ENCODE data around the gene ARMC8. TPM values are rescaled to one million over a fixed set of nuclear protein-coding genes. Genes with fewer than 3 reads are reported as not detected.

Gene ARMC8
- total RNA-seq, result 39.3 and 42.8 TPM in 2 replicates

DNA sequence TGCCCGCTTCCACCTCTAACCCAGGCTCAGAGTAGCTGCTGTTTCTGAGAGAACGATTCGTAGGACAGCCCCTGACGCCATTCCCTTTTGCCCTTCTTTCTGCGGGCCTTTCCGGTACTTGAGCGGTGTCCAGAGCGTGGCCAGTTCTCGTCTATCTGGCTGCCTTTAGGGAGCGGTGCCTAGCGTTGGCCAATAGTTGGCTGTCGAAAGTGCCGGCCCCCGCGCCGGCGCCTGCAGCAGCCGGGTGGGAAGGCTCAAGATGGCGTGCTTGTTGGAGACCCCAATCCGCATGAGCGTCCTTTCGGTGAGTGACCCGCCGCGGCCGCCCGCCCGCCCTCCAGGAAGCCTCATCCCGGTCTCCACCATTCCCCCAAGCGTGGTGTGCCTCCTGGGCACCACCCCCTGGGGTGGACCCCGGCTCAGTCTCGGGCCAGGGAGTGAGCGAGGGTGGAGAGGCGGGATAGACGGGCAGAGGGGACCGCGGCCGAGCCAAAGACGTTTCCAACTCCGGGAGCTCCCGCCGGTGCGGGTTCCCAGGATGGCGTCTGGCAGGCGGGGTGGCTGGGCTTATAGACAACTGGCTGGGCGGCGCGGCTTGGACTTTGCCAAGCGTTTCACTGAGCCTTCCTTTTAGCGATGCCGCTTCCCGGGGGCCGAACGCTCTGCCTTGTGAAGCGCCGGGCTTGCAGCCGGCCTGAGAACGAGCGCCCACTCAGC lies at the start of gene ARMC8:
Gene ARMC8, plus strand, starts transcription at position 6 of the 717 bp plus-strand sequence. Its CDS starts 254 bp downstream, at position 260.

DNA sequence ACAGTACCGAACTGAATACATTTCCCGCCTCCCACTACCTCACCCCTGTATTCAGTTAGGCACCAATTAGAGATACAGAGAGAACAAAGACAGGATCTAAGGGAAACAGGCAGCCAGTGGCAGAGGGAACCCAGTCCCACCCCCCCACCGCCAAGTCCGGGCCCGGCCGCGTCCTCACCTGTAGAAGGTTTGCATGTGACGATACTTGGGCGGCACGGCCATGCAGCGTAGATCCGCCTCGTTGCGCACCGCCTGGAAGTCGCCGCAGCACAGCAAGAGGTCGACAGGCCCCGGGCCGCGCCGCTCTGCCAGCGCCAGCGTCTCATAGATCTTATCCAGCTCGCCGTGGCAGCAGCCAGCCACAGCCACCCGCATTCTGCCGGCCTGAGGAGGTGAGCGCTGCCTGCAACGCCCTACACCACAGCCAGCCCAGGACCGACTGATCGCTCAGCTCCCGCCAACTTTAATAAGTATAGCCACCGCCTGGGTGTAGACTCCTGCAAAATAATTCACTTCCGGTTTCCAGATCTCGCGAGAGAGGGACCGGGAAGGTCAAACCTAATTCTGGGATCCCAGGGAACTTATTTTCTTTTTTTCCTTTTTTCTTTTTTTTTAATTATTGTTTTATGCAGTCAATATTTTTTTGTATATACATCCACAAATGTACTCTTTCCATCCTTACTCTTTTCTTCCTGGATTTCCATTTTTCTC lies 12.5 kb upstream of the ARMC8 start, which contains the start of gene DBR1:
Gene DBR1, minus strand, starts transcription at position 501 of the 711 bp plus-strand sequence. Its CDS starts 126 bp downstream, at position 375.

GRCh38 chr3:138329127-138329983 lies 142.3 kb downstream of the ARMC8 start, which contains the start of gene NME9:
Gene NME9, minus strand, starts transcription at chr3:138329851. Its CDS starts 516 bp downstream, at chr3:138329335.

Other genes starting within 250 kb of the ARMC8 start
- gene CLDN18, start 177.1 kb upstream of the ARMC8 start, total RNA-seq, result not detected in 2 replicates
- gene DZIP1L, start 71.7 kb upstream of the ARMC8 start, total RNA-seq, result 0.96 and 1.7 TPM in 2 replicates
- not detected in 2 replicates for gene A4GNT, start 54.9 kb upstream of the ARMC8 start, total RNA-seq
- 12.5 and 13.0 TPM in 2 replicates for gene DBR1, start 12.4 kb upstream of the ARMC8 start, total RNA-seq
- gene NME9, start 142.6 kb downstream of the ARMC8 start, total RNA-seq, result not detected in 2 replicates
- 1.7 and 14.2 TPM in 2 replicates for gene MRAS, start 161.3 kb downstream of the ARMC8 start, total RNA-seq
- 0.43 and 0.48 TPM in 2 replicates for gene ESYT3, start 247.3 kb downstream of the ARMC8 start, total RNA-seq

Data from tracheal epithelial cell (primary cell).